ENCODE data around the gene DYSF. TPM values are rescaled to one million over a fixed set of nuclear protein-coding genes. Genes with fewer than 3 reads are reported as not detected.

The DYSF gene
- total and polyA plus RNA-seq, 2 donors from 2014 or later = 11.3 to 19.8 TPM

- no peaks in the 10 kb centered on the region for H3K36me3 ChIP-seq (ENCODE audit: control insufficient read depth in 2 of 3, insufficient read depth in 3 of 3, low read length in 3 of 3)
- intact Hi-C loops (cut with DNase I) = no loop called here
- no peaks in the 10 kb centered on the region for H3K27me3 ChIP-seq (ENCODE audit: control insufficient read depth, insufficient read depth, low read length)
- H3K4me1 ChIP-seq (ENCODE audit: control insufficient read depth in 2 of 3, insufficient read depth in 2 of 3, low read depth in 1 of 3, low read length in 3 of 3) = no peaks in the 10 kb centered on the region
- TF ChIP-seq CTCF (IDR thresholded peaks at IDR 0.05; ENCODE audit: borderline replicate concordance, extremely low read depth, insufficient read depth) = no peak
- no peak overlapping the region for H3K9ac ChIP-seq (ENCODE audit: low read length in 3 of 3)
- no peak overlapping the region for H3K4me3 ChIP-seq (ENCODE audit: low read length in 3 of 3)
- no peaks in the 10 kb centered on the region for H3K9me3 ChIP-seq (ENCODE audit: control insufficient read depth in 2 of 3, insufficient read depth in 1 of 3, low read length in 3 of 3)
- DNase-seq (no peak), FAIRE-seq (no peak)
- no peak overlapping the region for H3K27ac ChIP-seq (ENCODE audit: low read depth in 2 of 2, low read length in 2 of 2)
Observed at GRCh38 chr2:71591044-71591443, 137.7 kb downstream of the DYSF start.

- H3K4me3 ChIP-seq (ENCODE audit: low read length in 3 of 3) = no peak overlapping the region
- H3K9me3 ChIP-seq (ENCODE audit: control insufficient read depth in 2 of 3, insufficient read depth in 1 of 3, low read length in 3 of 3) = no peaks in the 10 kb centered on the region
- FAIRE-seq = no peak
- H3K27me3 ChIP-seq (ENCODE audit: control insufficient read depth, insufficient read depth, low read length) = no peaks in the 10 kb centered on the region
- no peak overlapping the region for H3K27ac ChIP-seq (ENCODE audit: low read depth in 2 of 2, low read length in 2 of 2)
- H3K9ac ChIP-seq (ENCODE audit: low read length in 3 of 3) = no peak overlapping the region
- no peaks in the 10 kb centered on the region for H3K36me3 ChIP-seq (ENCODE audit: control insufficient read depth in 2 of 3, insufficient read depth in 3 of 3, low read length in 3 of 3)
- intact Hi-C loops (cut with DNase I) = no loop called here
- TF ChIP-seq CTCF (IDR thresholded peaks at IDR 0.05; ENCODE audit: borderline replicate concordance, extremely low read depth, insufficient read depth) = no peak
- H3K4me1 ChIP-seq (ENCODE audit: control insufficient read depth in 2 of 3, insufficient read depth in 2 of 3, low read depth in 1 of 3, low read length in 3 of 3) = no peaks in the 10 kb centered on the region
- DNase-seq = peak in 4 of 5 donors; percentile 58 to 71 (median 64)
Observed at GRCh38 chr2:71592181-71592711, 138.9 kb downstream of the DYSF start.

- FAIRE-seq = no peak
- TF ChIP-seq CTCF (IDR thresholded peaks at IDR 0.05; ENCODE audit: borderline replicate concordance, extremely low read depth, insufficient read depth) = no peak
- no peaks in the 10 kb centered on the region for H3K9me3 ChIP-seq (ENCODE audit: control insufficient read depth in 2 of 3, insufficient read depth in 1 of 3, low read length in 3 of 3)
- intact Hi-C loops (cut with DNase I) = no loop called here
- H3K4me3 ChIP-seq (ENCODE audit: low read length in 3 of 3) = no peak overlapping the region
- H3K27me3 ChIP-seq (ENCODE audit: control insufficient read depth, insufficient read depth, low read length) = no peaks in the 10 kb centered on the region
- no peak for DNase-seq
- no peaks in the 10 kb centered on the region for H3K36me3 ChIP-seq (ENCODE audit: control insufficient read depth in 2 of 3, insufficient read depth in 3 of 3, low read length in 3 of 3)
- H3K9ac ChIP-seq (ENCODE audit: low read length in 3 of 3) = no peak overlapping the region
- no peak overlapping the region for H3K27ac ChIP-seq (ENCODE audit: low read depth in 2 of 2, low read length in 2 of 2)
- H3K4me1 ChIP-seq (ENCODE audit: control insufficient read depth in 2 of 3, insufficient read depth in 2 of 3, low read depth in 1 of 3, low read length in 3 of 3) = no peaks in the 10 kb centered on the region
Observed at GRCh38 chr2:71595569-71595968, 142.2 kb downstream of the DYSF start.

GRCh38 chr2:71596011-71596410 lies 142.7 kb downstream of the DYSF start:
- Histone ChIP-seq H3K9ac (ENCODE audit: low read length in 3 of 3) (no peak overlapping the region), H3K36me3 (ENCODE audit: control insufficient read depth in 2 of 3, insufficient read depth in 3 of 3, low read length in 3 of 3) (no peaks in the 10 kb centered on the region), H3K9me3 (ENCODE audit: control insufficient read depth in 2 of 3, insufficient read depth in 1 of 3, low read length in 3 of 3) (no peaks in the 10 kb centered on the region), H3K27ac (ENCODE audit: low read depth in 2 of 2, low read length in 2 of 2) (no peak overlapping the region), H3K4me3 (ENCODE audit: low read length in 3 of 3) (no peak overlapping the region), H3K27me3 (ENCODE audit: control insufficient read depth, insufficient read depth, low read length) (no peaks in the 10 kb centered on the region), H3K4me1 (ENCODE audit: control insufficient read depth in 2 of 3, insufficient read depth in 2 of 3, low read depth in 1 of 3, low read length in 3 of 3) (no peaks in the 10 kb centered on the region)
- TF ChIP-seq CTCF (IDR thresholded peaks at IDR 0.05; ENCODE audit: borderline replicate concordance, extremely low read depth, insufficient read depth) = no peak
- FAIRE-seq (no peak), DNase-seq (peak in 3 of 5 donors; percentile 18 to 37 (median 20))
- intact Hi-C loops (cut with DNase I) = no loop called here

All from kidney (tissue), 14 donors.